K562 (cell line): ENCODE results near the gene CCND3. TPM values are rescaled to one million over a fixed set of nuclear protein-coding genes. Genes with fewer than 3 reads are reported as not detected.

Experiments
- ATAC-seq: fragments of 200-7000 bp; cut with Tn5 transposase; 3 replicates; pipeline ENCODE4 v1.9.1; 2020; ENCODE audit warnings: moderate library complexity
- BruUV-seq: library from RNA; stranded (reverse); fragments of 400-500 nt; replicated peaks from 2 replicates; lab custom pipeline; 2021; lab: Mats Ljungman, UMichigan
- CTCF ChIA-PET: fragments of 300-600 bp; formaldehyde crosslinking; extraction: SDS; loops from one replicate; lab custom pipeline; 2021; ENCODE audit warnings: low intra/inter-chr PET ratio; lab: Yijun Ruan, JAX
- POLR2A ChIA-PET: fragments of 300-600, 350-650 bp; sonication (Branson Sonifier 250); formaldehyde crosslinking; extraction: SDS; loops from one replicate; lab custom pipeline; 2021; ENCODE audit warnings: antibody characterized with exemption, inconsistent platforms; lab: Yijun Ruan, JAX
- DNase-seq, 4 experiments: peaks; one replicate each; pipeline versions ENCODE4 v3.0.0 to v3.0.0-alpha.2; 2011 to 2018; ENCODE audit warnings: low spot score in 3 of 4, mixed read lengths in 3 of 4; ENCODE audit errors: extremely low read depth in 1 of 4
- FAIRE-seq: peaks from 2 replicates; lab custom pipeline; 2011; peaks lifted over from hg19 to GRCh38; lab: Jason Lieb, UNC
- H2AFZ ChIP-seq: 2 replicates; pipeline ENCODE4 v1.6.0; 2011; ENCODE audit warnings: low read depth, low read length, control low read depth, inconsistent platforms
- H3K27ac ChIP-seq: fragments of 200-600 bp; 3 replicates; pipeline ENCODE4 v1.8.0; 2011; ENCODE audit warnings: low read depth, mild to moderate bottlenecking, control low read depth, inconsistent platforms, low read length, moderate library complexity, mixed read lengths; ENCODE audit errors: extremely low read depth
- H3K27me3 ChIP-seq, 2 experiments: fragments of 300-600 bp in 1 of 2; 2 replicates in 1 of 2; 3 replicates in 1 of 2; pipeline versions ENCODE4 v1.6.0 to v1.8.0; 2011; ENCODE audit warnings: inconsistent platforms in 2 of 2, low read length in 2 of 2, mild to moderate bottlenecking in 1 of 2, mixed read lengths in 1 of 2, moderate library complexity in 1 of 2; ENCODE audit not compliant: control insufficient read depth in 2 of 2, insufficient read depth in 2 of 2
- H3K36me3 ChIP-seq: fragments of 300-600 bp; 3 replicates; pipeline ENCODE4 v1.8.0; 2011; ENCODE audit warnings: mild to moderate bottlenecking, low read length, inconsistent platforms; ENCODE audit not compliant: control insufficient read depth, insufficient read depth
- H3K4me1 ChIP-seq, 2 experiments: fragments of 200-600 bp in 1 of 2; replicated peaks in 1 of 2; 2 replicates in 1 of 2; 3 replicates in 1 of 2; pipeline versions ENCODE4 v1.5.1 to v1.8.0; 2011; ENCODE audit warnings: inconsistent platforms in 2 of 2, low read length in 2 of 2, mild to moderate bottlenecking in 1 of 2, mixed read lengths in 1 of 2, moderate library complexity in 1 of 2; ENCODE audit not compliant: control insufficient read depth in 2 of 2, insufficient read depth in 2 of 2
- H3K4me2 ChIP-seq: 2 replicates; pipeline ENCODE4 v1.6.1; 2011; ENCODE audit warnings: low read length, control low read depth, inconsistent platforms, mixed read lengths; ENCODE audit not compliant: insufficient read depth
- H3K4me3 ChIP-seq: fragments of 200-600 bp; sonication (generic), shearing (Covaris generic); 2 replicates; pipeline ENCODE4 v1.5.1; 2016; ENCODE audit warnings: control low read depth, inconsistent platforms
- H3K79me2 ChIP-seq: fragments of 200-600 bp; 3 replicates; pipeline ENCODE4 v1.8.0; 2011; ENCODE audit warnings: low read length, inconsistent platforms; ENCODE audit not compliant: control insufficient read depth, insufficient read depth
- H3K9ac ChIP-seq, 2 experiments: 2 replicates each; pipeline versions ENCODE4 v1.6.0 to v1.6.1; 2011; ENCODE audit warnings: low read depth in 2 of 2, low read length in 2 of 2, control low read depth in 1 of 2, inconsistent platforms in 1 of 2, mild to moderate bottlenecking in 1 of 2, mixed read lengths in 1 of 2; ENCODE audit not compliant: insufficient read depth in 1 of 2
- H3K9me1 ChIP-seq: one replicate; pipeline ENCODE4 v1.6.0; 2011; ENCODE audit warnings: inconsistent platforms, mild to moderate bottlenecking, low read length, moderate library complexity; ENCODE audit not compliant: control insufficient read depth, insufficient read depth
- H3K9me3 ChIP-seq: replicated peaks from 2 replicates; pipeline ENCODE4 v1.5.1; 2011; ENCODE audit warnings: low read depth, low read length, inconsistent platforms; ENCODE audit not compliant: control insufficient read depth, insufficient read depth
- H4K20me1 ChIP-seq: replicated peaks from 2 replicates; pipeline ENCODE4 v1.6.1; 2011; ENCODE audit warnings: low read length, inconsistent platforms, mixed read lengths; ENCODE audit not compliant: control insufficient read depth, insufficient read depth
- CREB1 ChIP-seq, 2 experiments: sonication (generic) in 1 of 2; formaldehyde crosslinking in 1 of 2; IDR thresholded peaks; 2 replicates each; pipeline versions ENCODE4 v1.6.1 to v1.8.0; 2012 to 2022; ENCODE audit warnings: inconsistent platforms in 1 of 2, mild to moderate bottlenecking in 1 of 2, missing genetic modification reagents in 1 of 2, moderate library complexity in 1 of 2
- CTCFL ChIP-seq: IDR thresholded peaks from 2 replicates; pipeline ENCODE4 v1.6.1; 2011; ENCODE audit warnings: borderline replicate concordance, low read depth, mild to moderate bottlenecking, moderate library complexity, low read length; ENCODE audit not compliant: insufficient read depth, poor library complexity, severe bottlenecking
- EGR1 ChIP-seq: fragments of 450-650 bp; conservative IDR thresholded peaks from 2 replicates; pipeline ENCODE4 v1.6.1; 2017; ENCODE audit warnings: mild to moderate bottlenecking
- MLLT1 ChIP-seq, 2 experiments: fragments of 450-650 bp; IDR thresholded peaks; 2 replicates each; pipeline ENCODE4 v1.6.1; 2016
- MTA2 ChIP-seq: fragments of 450-650 bp; IDR thresholded peaks from 2 replicates; pipeline ENCODE4 v1.6.1; 2016; ENCODE audit warnings: low read depth
- NCOA1 ChIP-seq: fragments of 450-650 bp; IDR thresholded peaks from 2 replicates; pipeline ENCODE4 v1.6.1; 2016; ENCODE audit warnings: low read depth
- NR2C2 ChIP-seq, 2 experiments: fragments of 200-800 bp in 1 of 2; sonication (Bioruptor generic) in 1 of 2; sonication (generic) in 1 of 2; formaldehyde crosslinking in 1 of 2; IDR thresholded peaks; 2 replicates each; pipeline versions ENCODE4 v1.6.1 to v1.8.0; 2016 to 2022; ENCODE audit warnings: mild to moderate bottlenecking in 1 of 2, missing compliant biosample characterization in 1 of 2, missing genetic modification characterization in 1 of 2, missing genetic modification reagents in 1 of 2
- NUFIP1 ChIP-seq: fragments of 450-650 bp; IDR thresholded peaks from 2 replicates; pipeline ENCODE4 v1.6.1; 2018; ENCODE audit not compliant: partially characterized antibody
- STAT6 ChIP-seq: sonication (generic); formaldehyde crosslinking; IDR thresholded peaks from 2 replicates; pipeline ENCODE4 v1.8.1; 2023; ENCODE audit warnings: mild to moderate bottlenecking, missing genetic modification reagents
- ZBTB12 ChIP-seq: fragments of 250-450 bp; sonication (Bioruptor Pico); IDR thresholded peaks from 2 replicates; pipeline ENCODE4 v1.4.0; 2020
- ZNF384 ChIP-seq: IDR thresholded peaks from 2 replicates; pipeline ENCODE4 v1.6.1; 2012; ENCODE audit warnings: low read depth, low read length, improper control_type of control experiment
- WGBS: fragments of 100-300 bp; shearing (Covaris generic); methylation state at CpG from one replicate; pipeline ENCODE4 v1.1.6; 2016; ENCODE audit warnings: low coverage, mixed read lengths; ENCODE audit not compliant: insufficient coverage; ENCODE audit errors: missing lambda C conversion rate; 5-methylcytosine and 5-hydroxymethylcytosine counted together
- in situ Hi-C: fragments of 300-500 bp; cut with MboI; formaldehyde crosslinking; loops from 4 replicates; pipeline ENCODE4 v1.15.0; 2018; ENCODE audit warnings: inconsistent platforms, mixed read lengths
- intact Hi-C: fragments of 100-400 bp; cut with micrococcal nuclease; formaldehyde crosslinking; loops from 2 replicates; pipeline ENCODE4 v1.14.2; 2022
- polyA plus RNA-seq, 8 experiments: library from polyadenylated mRNA; depleted of rRNA in 4 of 8; stranded (reverse) in 5 of 8; unstranded in 3 of 8; fragments of >200 nt; fragmentation: Nextera tagmentation in 2 of 8; fragmentation: Illumina TruSeq in 1 of 8; extraction: Ambion mirVana in 2 of 8; extraction: Trizol in 1 of 8; gene quantifications; 2 replicates each; pipeline versions ENCODE4 v1.2.1 to v1.2.3, GENCODE V29; 2011 to 2014; ENCODE audit warnings: inconsistent platforms in 1 of 8, missing spikeins in 1 of 8
- total RNA-seq, 7 experiments: library from RNA; depleted of rRNA in 6 of 7; stranded (reverse); fragments of >200 nt in 6 of 7; fragmentation: Illumina TruSeq in 2 of 7; extraction: Trizol in 2 of 7; gene quantifications; 2 replicates each; pipeline versions ENCODE4 v1.2.1 to v1.2.3, GENCODE V29; 2011 to 2021; ENCODE audit warnings: low replicate concordance in 1 of 7

Gene CCND3
- total and polyA plus RNA-seq, 9 of the 15 experiments (the other 6 are each of a cell fraction or from before 2014, with no cell fraction given) = 21.5 to 204 (median 97.4) TPM

- Histone ChIP-seq H3K27ac (peak overlapping the region; percentile 33; the same call in 2 of the 3 replicates), H2AFZ (peak overlapping the region; percentile 82), H3K36me3 (no peaks in the 10 kb centered on the region), H3K9me1 (no peaks in the 10 kb centered on the region), H3K9ac (peak overlapping the region; percentile 72 to 88), H3K27me3 (no peaks in the 10 kb centered on the region), H3K4me1 (peaks cover 8 to 11% of the 10 kb centered on the region in 2 experiments), H4K20me1 (no peaks in the 10 kb centered on the region; the same call in 1 of the 2 replicates), H3K79me2 (peaks cover 9% of the 10 kb centered on the region; the same call in 2 of the 3 replicates), H3K9me3 (no peaks in the 10 kb centered on the region), H3K4me2 (peak overlapping the region; percentile 96), H3K4me3 (peak overlapping the region; percentile 56)
- ChIA-PET POLR2A (interaction anchor here (0.5 to 2.2 kb wide), 11 partner anchors 9 to 154 kb away, joined by 3 to 9 read pairs (median 4); no protein-coding TSS in a partner anchor), CTCF (no interaction called here)
- peak; percentile 72 for FAIRE-seq
- ATAC-seq = peak; percentile 71
- in situ Hi-C loops = no loop called here
- no TSS peak for BruUV-seq
- intact Hi-C loops = loop anchor here (1.0 to 5.0 kb wide), 4 partner anchors 48 to 150 kb away; partner anchors contain the start of gene TOMM6
- WGBS = 3% methylated on average over 13 of the region's 56 CpGs
- DNase-seq = peak in 2 of 4 experiments; percentile 31 to 45
- peak; percentile 44 for TF ChIP-seq CTCFL
- TF ChIP-seq NCOA1 = peak; percentile 22; the same call in 1 of the 2 replicates
- TF ChIP-seq ZNF384 = no peak
- TF ChIP-seq ZBTB12 = no peak
- peak in 1 of 2 experiments; percentile 19; a peak in 1 of 4 replicates for TF ChIP-seq MLLT1 (IDR thresholded peaks at IDR 0.05)
- TF ChIP-seq STAT6 (CRISPR knock-in tag) = no peak
- TF ChIP-seq EGR1 = peak; percentile 40; the same call in 1 of the 2 replicates
- no peak for TF ChIP-seq CREB1 (IDR thresholded peaks at IDR 0.05)
- TF ChIP-seq CREB1 (CRISPR knock-in tag; IDR thresholded peaks at IDR 0.05) = no peak
- no peak for TF ChIP-seq NR2C2 (CRISPR knock-in tag; IDR thresholded peaks at IDR 0.05)
- TF ChIP-seq NR2C2 (tag; IDR thresholded peaks at IDR 0.05) = no peak
- peak; percentile 35 for TF ChIP-seq NUFIP1
- TF ChIP-seq MTA2 = peak; percentile 46; the same call in 1 of the 2 replicates
These were observed 47.0 kb downstream of the CCND3 start for GRCh38 chr6:41894366-41895299.
